Right hindlimb (tissue), 1 donor: ENCODE results near the gene MAP2K4.
"Not testable (repeated sequence)": the region's sequence is repeated elsewhere in the genome, so short reads cannot be mapped to it uniquely, and the experiment has no call there.

ENCODE experiments used
- DNase-seq: peaks from one replicate; pipeline ENCODE4 v3.0.0-alpha.2; 2018

MAP2K4 gene

GRCh38 chr17:12094336-12094735 lies 73.7 kb downstream of the MAP2K4 start:
- no peak for DNase-seq

- no peak for DNase-seq
Measured at GRCh38 chr17:12095522-12095921, 74.8 kb downstream of the MAP2K4 start.

- no peak for DNase-seq
Measured at GRCh38 chr17:12097326-12097725, 76.6 kb downstream of the MAP2K4 start.

GRCh38 chr17:12098568-12098967 lies 77.9 kb downstream of the MAP2K4 start:
- no peak for DNase-seq

- DNase-seq = no peak
Measured at GRCh38 chr17:12099412-12099811, 78.7 kb downstream of the MAP2K4 start.

GRCh38 chr17:12104831-12105230 lies 84.2 kb downstream of the MAP2K4 start:
- no peak for DNase-seq

- no peak for DNase-seq
Measured at GRCh38 chr17:12107905-12108304, 87.2 kb downstream of the MAP2K4 start.

- no peak for DNase-seq
Measured at GRCh38 chr17:12110906-12111305, 90.2 kb downstream of the MAP2K4 start.

GRCh38 chr17:12113156-12113555 lies 92.5 kb downstream of the MAP2K4 start:
- DNase-seq = no peak

GRCh38 chr17:12114686-12115418 lies 94.2 kb downstream of the MAP2K4 start:
- DNase-seq = no peak

- no peak for DNase-seq
Measured at GRCh38 chr17:12116143-12116542, 95.5 kb downstream of the MAP2K4 start.

GRCh38 chr17:12118617-12119016 lies 97.9 kb downstream of the MAP2K4 start:
- DNase-seq = no peak

- DNase-seq = no peak
Measured at GRCh38 chr17:12122075-12122474, 101.4 kb downstream of the MAP2K4 start.

GRCh38 chr17:12127177-12127576 lies 106.5 kb downstream of the MAP2K4 start:
- DNase-seq = no peak

GRCh38 chr17:12127667-12128066 lies 107.0 kb downstream of the MAP2K4 start:
- DNase-seq = no peak

GRCh38 chr17:12128946-12129345 lies 108.3 kb downstream of the MAP2K4 start:
- no peak for DNase-seq

- DNase-seq = no peak
Measured at GRCh38 chr17:12133183-12133582, 112.5 kb downstream of the MAP2K4 start.

GRCh38 chr17:12134101-12134500 lies 113.4 kb downstream of the MAP2K4 start:
- no peak for DNase-seq

- no peak for DNase-seq
Measured at GRCh38 chr17:12134587-12134986, 113.9 kb downstream of the MAP2K4 start.

GRCh38 chr17:12136243-12136642 lies 115.6 kb downstream of the MAP2K4 start:
- DNase-seq = no peak

GRCh38 chr17:12136646-12137045 lies 116.0 kb downstream of the MAP2K4 start:
- no peak for DNase-seq

- DNase-seq = no peak
Measured at GRCh38 chr17:12137859-12138258, 117.2 kb downstream of the MAP2K4 start.

GRCh38 chr17:12140685-12141084 lies 120.0 kb downstream of the MAP2K4 start:
- no peak for DNase-seq

- not testable (repeated sequence) for DNase-seq
Measured at GRCh38 chr17:12162187-12162586, 141.5 kb downstream of the MAP2K4 start.

- DNase-seq = no peak
Measured at GRCh38 chr17:12164085-12164484, 143.4 kb downstream of the MAP2K4 start.
